Neural progenitor cell (in vitro differentiated cells): ENCODE measurements around the gene XPO5.

Experiments
- CTCF ChIP-seq: fragments of 200-600 bp; sonication (generic); IDR thresholded peaks from 2 replicates; pipeline ENCODE4 v1.5.1; 2017; ENCODE audit warnings: antibody characterized with exemption, mild to moderate bottlenecking
- EZH2phosphoT487 ChIP-seq: fragments of 200-600 bp; sonication (generic); IDR thresholded peaks from 2 replicates; pipeline ENCODE4 v1.6.1; 2017; ENCODE audit warnings: antibody characterized with exemption

DNA sequence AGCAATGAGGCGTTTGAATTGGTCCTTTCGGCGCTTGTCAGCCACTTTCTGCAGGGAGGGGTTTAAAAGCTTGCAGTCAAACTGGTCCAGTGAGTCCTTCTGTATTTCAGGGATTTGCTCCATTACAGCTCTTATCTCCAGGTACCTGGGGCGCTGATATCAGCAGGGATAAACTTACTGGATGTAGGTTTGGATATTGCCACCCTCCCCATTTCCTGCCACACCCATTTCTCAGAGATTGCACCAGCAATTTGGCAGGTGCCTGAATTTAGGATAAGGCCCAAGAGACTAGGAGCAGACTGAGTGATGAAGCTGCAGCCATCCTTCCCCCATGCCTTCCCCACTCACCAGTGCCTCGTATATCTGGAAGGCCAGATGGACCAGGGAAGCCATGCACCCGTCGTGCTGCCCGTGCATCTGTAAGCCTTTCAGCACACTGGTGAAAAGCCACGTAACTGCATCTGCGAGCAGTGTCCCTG, 51.3 kb downstream of the XPO5 start:
- no peak for TF ChIP-seq EZH2phosphoT487
- TF ChIP-seq CTCF, result no peak
